CD4-positive, alpha-beta memory T cell (primary cell): ENCODE results near the gene BCL11A. TPM values are rescaled to one million over a fixed set of nuclear protein-coding genes. Genes with fewer than 3 reads are reported as not detected.

Experiments
- CTCF ChIA-PET: fragments of 350-600 bp; sonication (Branson Sonifier 250); formaldehyde crosslinking; loops from one replicate; lab custom pipeline; 2021; ENCODE audit warnings: inconsistent platforms; ENCODE audit not compliant: partially characterized antibody; lab: Charles Lee
- POLR2A ChIA-PET: fragments of 350-600 bp; sonication (Branson Sonifier 250); formaldehyde crosslinking; loops from one replicate; lab custom pipeline; 2021; ENCODE audit not compliant: partially characterized antibody; lab: Charles Lee
- DNase-seq, 5 donors: peaks; one replicate each; pipeline versions ENCODE4 v3.0.0 to v3.0.0-alpha.2; 2020 to 2022; ENCODE audit warnings: mixed read lengths in 1 of 5
- H3K27ac ChIP-seq: one replicate; pipeline ENCODE4 v1.7.0; 2013; ENCODE audit warnings: low read depth, low read length
- H3K27me3 ChIP-seq: 2 replicates; pipeline ENCODE4 v1.7.0; 2013; ENCODE audit warnings: mild to moderate bottlenecking, low read length, moderate library complexity; ENCODE audit not compliant: insufficient read depth
- H3K36me3 ChIP-seq: 2 replicates; pipeline ENCODE4 v1.7.0; 2013; ENCODE audit warnings: mild to moderate bottlenecking, low read length, moderate library complexity; ENCODE audit not compliant: insufficient read depth
- H3K4me1 ChIP-seq: 2 replicates; pipeline ENCODE4 v1.7.0; 2013; ENCODE audit warnings: mild to moderate bottlenecking, low read length, moderate library complexity; ENCODE audit not compliant: insufficient read depth
- H3K4me3 ChIP-seq, 2 donors: one replicate each; pipeline ENCODE4 v1.7.0; 2013; ENCODE audit warnings: low read length in 2 of 2, mild to moderate bottlenecking in 1 of 2
- H3K9me3 ChIP-seq, 2 donors: one replicate each; pipeline ENCODE4 v1.7.0; 2013; ENCODE audit warnings: low read length in 2 of 2, control low read depth in 1 of 2; ENCODE audit not compliant: control insufficient read depth in 1 of 2
- H3K27ac Mint-ChIP-seq, 7 donors: one replicate each; pipeline ENCODE4 v1.8.0; 2020 to 2021; ENCODE audit warnings: mixed read lengths in 7 of 7, mild to moderate bottlenecking in 6 of 7, inconsistent platforms in 3 of 7, moderate library complexity in 3 of 7
- H3K27me3 Mint-ChIP-seq, 2 donors: one replicate each; pipeline ENCODE4 v1.8.0; 2020 to 2021; ENCODE audit warnings: mixed read lengths in 2 of 2
- H3K36me3 Mint-ChIP-seq, 2 donors: one replicate each; pipeline ENCODE4 v1.8.0; 2020 to 2021; ENCODE audit warnings: mixed read lengths in 2 of 2, inconsistent platforms in 1 of 2, mild to moderate bottlenecking in 1 of 2
- H3K4me1 Mint-ChIP-seq, 4 donors: one replicate each; pipeline ENCODE4 v1.8.0; 2020 to 2021; ENCODE audit warnings: mixed read lengths in 4 of 4, mild to moderate bottlenecking in 1 of 4
- H3K4me3 Mint-ChIP-seq, 8 donors: one replicate each; pipeline ENCODE4 v1.8.0; 2020 to 2021; ENCODE audit warnings: mixed read lengths in 8 of 8, mild to moderate bottlenecking in 7 of 8, moderate library complexity in 6 of 8, inconsistent platforms in 3 of 8
- H3K9me3 Mint-ChIP-seq, 8 donors: one replicate each; pipeline ENCODE4 v1.8.0; 2020 to 2021; ENCODE audit warnings: mixed read lengths in 8 of 8, mild to moderate bottlenecking in 5 of 8, inconsistent platforms in 3 of 8, moderate library complexity in 1 of 8
- intact Hi-C: fragments of 100-400 bp; cut with micrococcal nuclease; formaldehyde crosslinking; loops from one replicate; pipeline ENCODE4 v1.15.1; 2023
- polyA plus RNA-seq, 2 donors: library from polyadenylated mRNA; unstranded; fragments of 300-500 nt; fragmentation: Illumina TruSeq; gene quantifications; one replicate each; pipeline ENCODE4 v1.2.3, GENCODE V29; 2021
- total RNA-seq, 2 experiments: library from RNA; stranded (reverse); gene quantifications; one replicate each; pipeline ENCODE4 v1.2.3, GENCODE V29; 2021

The BCL11A gene
- total and polyA plus RNA-seq, 4 experiments from 2014 or later = 0.12 to 1.6 TPM; not detected in 2

GRCh38 chr2:60472663-60473289, 80.7 kb downstream of the BCL11A start:
- ChIA-PET POLR2A (no interaction called here), CTCF (no interaction called here)
- Histone ChIP-seq H3K4me1 (no peaks in the 10 kb centered on the region), H3K27ac (no peak overlapping the region), H3K36me3 (no peaks in the 10 kb centered on the region), H3K4me3 (no peak overlapping the region), H3K9me3 (no peaks in the 10 kb centered on the region), H3K27me3 (no peaks in the 10 kb centered on the region)
- Mint-ChIP-seq H3K9me3 (peaks cover 0 to 2% (median 0%) of the 10 kb centered on the region in 8 donors), H3K36me3 (no peaks in the 10 kb centered on the region), H3K4me1 (no peaks in the 10 kb centered on the region), H3K27me3 (peaks cover 0 to 1% of the 10 kb centered on the region in 2 donors), H3K27ac (no peak overlapping the region), H3K4me3 (no peak overlapping the region)
- no peak for DNase-seq
- intact Hi-C loops = no loop called here

- no peak for DNase-seq
- Mint-ChIP-seq H3K4me3 (no peak overlapping the region), H3K4me1 (no peaks in the 10 kb centered on the region), H3K9me3 (peaks cover 0 to 2% (median 0%) of the 10 kb centered on the region in 8 donors), H3K27me3 (peaks cover 0 to 1% of the 10 kb centered on the region in 2 donors), H3K27ac (no peak overlapping the region), H3K36me3 (no peaks in the 10 kb centered on the region)
- Histone ChIP-seq H3K4me1 (no peaks in the 10 kb centered on the region), H3K36me3 (no peaks in the 10 kb centered on the region), H3K27me3 (no peaks in the 10 kb centered on the region), H3K9me3 (no peaks in the 10 kb centered on the region), H3K27ac (no peak overlapping the region), H3K4me3 (no peak overlapping the region)
- POLR2A ChIA-PET = no interaction called here
- intact Hi-C loops = no loop called here
- CTCF ChIA-PET = no interaction called here
Measured at GRCh38 chr2:60472041-60472440, 81.4 kb downstream of the BCL11A start.

GRCh38 chr2:60470340-60470739, 83.1 kb downstream of the BCL11A start:
- CTCF ChIA-PET = no interaction called here
- Histone ChIP-seq H3K27me3 (no peaks in the 10 kb centered on the region), H3K4me3 (no peak overlapping the region), H3K36me3 (no peaks in the 10 kb centered on the region), H3K9me3 (no peaks in the 10 kb centered on the region), H3K27ac (no peak overlapping the region), H3K4me1 (no peaks in the 10 kb centered on the region)
- no peak for DNase-seq
- Mint-ChIP-seq H3K27ac (no peak overlapping the region), H3K9me3 (peaks cover 0 to 2% (median 0%) of the 10 kb centered on the region in 8 donors), H3K27me3 (peaks cover 0 to 1% of the 10 kb centered on the region in 2 donors), H3K4me3 (no peak overlapping the region), H3K4me1 (no peaks in the 10 kb centered on the region), H3K36me3 (no peaks in the 10 kb centered on the region)
- POLR2A ChIA-PET = no interaction called here
- intact Hi-C loops = no loop called here

- DNase-seq = no peak
- Histone ChIP-seq H3K27ac (no peak overlapping the region), H3K9me3 (no peaks in the 10 kb centered on the region), H3K36me3 (no peaks in the 10 kb centered on the region), H3K4me1 (no peaks in the 10 kb centered on the region), H3K27me3 (no peaks in the 10 kb centered on the region), H3K4me3 (no peak overlapping the region)
- intact Hi-C loops = no loop called here
- no peaks in the 10 kb centered on the region for H3K27me3 Mint-ChIP-seq
- H3K4me1 Mint-ChIP-seq = no peaks in the 10 kb centered on the region
- no peak overlapping the region for H3K27ac Mint-ChIP-seq
- H3K36me3 Mint-ChIP-seq = no peaks in the 10 kb centered on the region
- no peak overlapping the region for H3K4me3 Mint-ChIP-seq
- POLR2A ChIA-PET = no interaction called here
- peaks cover 0 to under 1% (median 0%) of the 10 kb centered on the region in 8 donors for H3K9me3 Mint-ChIP-seq
- CTCF ChIA-PET = no interaction called here
Measured at GRCh38 chr2:60469536-60470317, 83.7 kb downstream of the BCL11A start.

DNA sequence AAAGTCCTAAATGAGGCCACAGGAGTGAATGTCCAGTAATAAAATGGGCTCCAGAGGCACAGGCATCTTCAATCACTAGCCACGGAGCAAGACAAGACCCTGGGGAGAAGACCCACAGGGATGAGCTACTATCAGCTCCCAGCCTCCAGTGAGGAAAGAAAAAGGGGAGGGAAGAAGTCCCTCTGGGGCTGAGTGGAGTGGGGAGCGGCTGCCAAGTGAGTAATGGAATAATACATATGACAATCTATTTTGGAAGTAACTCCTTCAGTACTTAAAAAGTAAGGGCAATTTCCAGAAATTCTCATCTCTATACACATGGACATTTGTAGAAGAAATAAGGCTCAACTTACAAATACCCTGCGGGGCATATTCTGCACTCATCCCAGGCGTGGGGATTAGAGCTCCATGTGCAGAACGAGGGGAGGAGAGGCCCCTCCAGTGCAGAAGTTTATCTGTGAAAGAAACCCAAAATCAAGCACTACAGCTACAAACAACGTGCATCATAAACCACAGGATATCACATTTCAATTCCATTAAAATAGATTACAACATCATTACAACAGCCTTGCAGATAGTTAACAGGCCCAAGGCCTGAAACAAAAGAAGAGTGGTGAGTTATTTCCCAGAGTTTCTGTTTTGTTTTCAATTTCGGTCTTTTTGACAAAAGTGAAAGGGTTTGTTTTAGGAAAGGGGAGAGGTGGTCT, 84.9 kb downstream of the BCL11A start:
- no peaks in the 10 kb centered on the region for H3K9me3 Mint-ChIP-seq
- Histone ChIP-seq H3K9me3 (no peaks in the 10 kb centered on the region), H3K4me3 (no peak overlapping the region), H3K36me3 (no peaks in the 10 kb centered on the region), H3K27ac (no peak overlapping the region), H3K27me3 (no peaks in the 10 kb centered on the region), H3K4me1 (no peaks in the 10 kb centered on the region)
- intact Hi-C loops = no loop called here
- H3K27me3 Mint-ChIP-seq = no peaks in the 10 kb centered on the region
- H3K27ac Mint-ChIP-seq = no peak overlapping the region
- no peak overlapping the region for H3K4me3 Mint-ChIP-seq
- CTCF ChIA-PET = no interaction called here
- DNase-seq = no peak
- POLR2A ChIA-PET = no interaction called here
- H3K4me1 Mint-ChIP-seq = no peaks in the 10 kb centered on the region
- H3K36me3 Mint-ChIP-seq = no peaks in the 10 kb centered on the region

GRCh38 chr2:60466161-60466702, 87.2 kb downstream of the BCL11A start:
- no peaks in the 10 kb centered on the region for H3K4me1 Mint-ChIP-seq
- H3K27ac ChIP-seq = no peak overlapping the region
- intact Hi-C loops = no loop called here

GRCh38 chr2:60465736-60466135, 87.7 kb downstream of the BCL11A start:
- no peaks in the 10 kb centered on the region for H3K27me3 ChIP-seq
- ChIA-PET POLR2A (no interaction called here), CTCF (no interaction called here)
- no peak for DNase-seq
- no peak overlapping the region for H3K4me3 ChIP-seq
- Mint-ChIP-seq H3K9me3 (peaks cover 0 to 2% (median 0%) of the 10 kb centered on the region in 8 donors), H3K27ac (no peak overlapping the region), H3K4me3 (no peak overlapping the region), H3K4me1 (no peaks in the 10 kb centered on the region), H3K36me3 (no peaks in the 10 kb centered on the region), H3K27me3 (peaks cover 0 to 3% of the 10 kb centered on the region in 2 donors)
- intact Hi-C loops = no loop called here
- H3K9me3 ChIP-seq = no peaks in the 10 kb centered on the region
- H3K36me3 ChIP-seq = no peaks in the 10 kb centered on the region
- H3K4me1 ChIP-seq = no peaks in the 10 kb centered on the region
- no peak overlapping the region for H3K27ac ChIP-seq

More at GRCh38 chr2:60466161-60466702, 87.2 kb downstream of the BCL11A start:
- H3K36me3 ChIP-seq = no peaks in the 10 kb centered on the region
- ChIA-PET POLR2A (no interaction called here), CTCF (no interaction called here)
- H3K27me3 ChIP-seq = no peaks in the 10 kb centered on the region
- peaks cover 0 to 2% (median 0%) of the 10 kb centered on the region in 8 donors for H3K9me3 Mint-ChIP-seq
- H3K4me3 Mint-ChIP-seq = no peak overlapping the region
- no peak overlapping the region for H3K4me3 ChIP-seq
- no peaks in the 10 kb centered on the region for H3K36me3 Mint-ChIP-seq
- H3K27me3 Mint-ChIP-seq = peaks cover 0 to 3% of the 10 kb centered on the region in 2 donors
- peak overlapping the region in 1 of 7 donors; percentile 37 for H3K27ac Mint-ChIP-seq
- H3K4me1 ChIP-seq = no peaks in the 10 kb centered on the region
- H3K9me3 ChIP-seq = no peaks in the 10 kb centered on the region
- no peak for DNase-seq
